Body of pancreas (tissue), 4 donors: ENCODE data around the gene SAG.

Source experiments
- CTCF ChIP-seq, 7 experiments: fragments of 450-650 bp in 4 of 7; fragments of 200-600 bp in 3 of 7; sonication (generic) in 3 of 7; IDR thresholded peaks; one replicate each; pipeline ENCODE4 v1.5.1; 2016 to 2019; ENCODE audit warnings: antibody characterized with exemption in 7 of 7
- POLR2A ChIP-seq, 3 donors: fragments of 450-650 bp; IDR thresholded peaks; one replicate each; pipeline ENCODE4 v1.6.1; 2016; ENCODE audit warnings: antibody characterized with exemption in 3 of 3, mild to moderate bottlenecking in 2 of 3

- no peak for TF ChIP-seq POLR2A (IDR thresholded peaks at IDR 0.05)
- no peak for TF ChIP-seq CTCF (IDR thresholded peaks at IDR 0.05)
Observed at GRCh38 chr2:233365861-233366520, 58.4 kb downstream of the SAG start.
